Measurements from ENCODE around the gene CXCL14. TPM values are rescaled to one million over a fixed set of nuclear protein-coding genes. Genes with fewer than 3 reads are reported as not detected.

Gene CXCL14
- total and polyA plus RNA-seq, 2 of the 4 experiments (the other 2 are of a cell fraction), result not detected

DNA sequence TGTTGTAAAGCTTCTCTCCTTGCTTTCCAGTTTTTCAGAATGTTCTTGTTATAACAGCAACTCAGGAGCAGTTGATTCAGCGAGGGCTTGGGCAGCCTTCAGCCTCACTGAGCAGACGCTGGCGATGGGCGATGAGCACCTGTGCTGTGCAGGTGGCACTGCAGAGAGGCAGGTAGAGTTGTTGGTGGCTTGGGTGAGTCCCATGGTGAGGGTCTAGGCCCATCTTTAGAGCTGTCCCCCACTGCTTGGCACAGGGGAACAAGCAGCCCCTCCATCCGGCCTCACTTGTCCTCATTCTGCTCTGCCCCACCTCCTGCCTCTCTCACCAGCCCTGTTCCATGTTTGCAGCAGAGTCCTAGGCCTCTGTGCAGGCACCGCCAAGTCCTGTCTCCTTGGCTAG is 6.1 kb upstream of the CXCL14 start:
- no TSS peak for BruUV-seq (replicated peaks)
- Histone ChIP-seq H2AK9ac (replicated peaks; ENCODE audit: low read depth, low read length, poor library complexity) (no peak overlapping the region), H3K18ac (ENCODE audit: low read depth, low read length) (no peak overlapping the region), H2BK15ac (ENCODE audit: low read depth, low read length) (no peak overlapping the region), H4K91ac (ENCODE audit: insufficient read depth, low read depth, low read length) (no peak overlapping the region), H4K8ac (ENCODE audit: low read depth in 2 of 2, low read length in 2 of 2) (no peak overlapping the region), H3K23ac (ENCODE audit: low read depth, low read length) (no peak overlapping the region), H3K9me1 (ENCODE audit: insufficient read depth, low read length) (no peaks in the 10 kb centered on the region), H2BK20ac (ENCODE audit: low read depth, low read length) (no peak overlapping the region), H3K4me2 (ENCODE audit: low read depth, low read length) (no peak overlapping the region), H3K79me1 (ENCODE audit: low read depth in 1 of 2, low read length in 2 of 2) (no peaks in the 10 kb centered on the region), H2AK5ac (ENCODE audit: low read depth, low read length) (no peak overlapping the region), H3K4ac (ENCODE audit: low read depth, low read length) (no peak overlapping the region), H3K36me3 (ENCODE audit: control insufficient read depth, insufficient read depth, low read length) (no peaks in the 10 kb centered on the region), H3K14ac (replicated peaks; ENCODE audit: low read depth, low read length) (no peak overlapping the region), H4K20me1 (ENCODE audit: insufficient read depth, low read length) (no peaks in the 10 kb centered on the region), H2AFZ (replicated peaks; ENCODE audit: low read length, poor library complexity) (no peak overlapping the region), H4K5ac (ENCODE audit: low read depth, low read length) (no peak overlapping the region), H3K9me3 (ENCODE audit: control insufficient read depth, insufficient read depth, low read length) (no peaks in the 10 kb centered on the region), H3K4me3 (ENCODE audit: insufficient read depth, low read depth, low read length) (no peak overlapping the region), H2BK5ac (ENCODE audit: low read depth, low read length, poor library complexity, severe bottlenecking) (no peak overlapping the region), H3K4me1 (ENCODE audit: control insufficient read depth, insufficient read depth, low read length) (no peaks in the 10 kb centered on the region), H2BK120ac (ENCODE audit: low read depth, low read length) (no peak overlapping the region), H3K56ac (ENCODE audit: extremely low read depth, insufficient read depth, low read length) (no peak overlapping the region), H3K27me3 (ENCODE audit: control insufficient read depth, insufficient read depth, low read length) (peaks cover 39% of the 10 kb centered on the region), H3K9ac (ENCODE audit: low read depth, low read length) (no peak overlapping the region), H3K27ac (ENCODE audit: insufficient read depth, low read length) (no peak overlapping the region)
- CTCF ChIA-PET, result interaction anchor here (0.6 to 2.4 kb wide), 2 partner anchors 19 to 273 kb away, joined by 3 to 9 read pairs; no protein-coding TSS in a partner anchor
- no peak for TF ChIP-seq MAZ (IDR thresholded peaks at IDR 0.05; ENCODE audit: borderline replicate concordance, low read depth, low read length)
- TF ChIP-seq ELK1 (IDR thresholded peaks at IDR 0.05; ENCODE audit: borderline replicate concordance, low read depth, low read length), result no peak
- no peak for TF ChIP-seq NFE2L2 (IDR thresholded peaks at IDR 0.05; ENCODE audit: low read depth, low read length)
- POLR2A ChIA-PET (ENCODE audit: unreplicated experiment), result no interaction called here
- in situ Hi-C loops (cut with MboI; ENCODE audit: low sequenced_read_pairs) (no loop called here), dilution Hi-C loops (cut with HindIII; ENCODE audit: low sequenced_read_pairs, unreplicated experiment) (no loop called here), intact Hi-C loops (cut with micrococcal nuclease) (no loop called here)
- DNase-seq, result no peak
- 72% methylated on average over 3 of the region's 6 CpGs; no CpG with 5 or more reads in 1 of the 2 experiments for WGBS, 2 experiments (ENCODE audit: extremely low coverage in 2 of 2, insufficient read length in 1 of 2)
- no peak for ATAC-seq (ENCODE audit: low read depth)

Measured in IMR-90 (cell line).